Heart left ventricle (tissue), 16 donors: Measurements from ENCODE around the gene GRK5. TPM values are rescaled to one million over a fixed set of nuclear protein-coding genes. Genes with fewer than 3 reads are reported as not detected.

ENCODE experiments used
- ATAC-seq, 4 donors: fragments of 200-7000 bp; cut with Tn5 transposase; one replicate each; pipeline ENCODE4 v1.9.1; 2020 to 2022; ENCODE audit warnings: moderate library complexity in 4 of 4, mild to moderate bottlenecking in 3 of 4, moderate number of reproducible peaks in 1 of 4
- DNase-seq, 5 donors: peaks; one replicate each; pipeline ENCODE4 v3.0.0-alpha.2; 2020
- H3K27ac ChIP-seq, 12 donors: fragments of 200-600 bp; sonication (generic) in 4 of 12; one replicate each; pipeline versions ENCODE4 v1.5.0 to v1.8.0; 2016 to 2022; ENCODE audit warnings: mild to moderate bottlenecking in 2 of 12
- H3K27me3 ChIP-seq, 9 donors: fragments of 200-600 bp; sonication (generic) in 2 of 9; one replicate each; pipeline versions ENCODE4 v1.5.1 to v1.8.0; 2016 to 2022; ENCODE audit warnings: mild to moderate bottlenecking in 3 of 9
- H3K36me3 ChIP-seq, 9 donors: fragments of 200-600 bp; sonication (generic) in 2 of 9; one replicate each; pipeline versions ENCODE4 v1.5.0 to v1.8.0; 2018 to 2022; ENCODE audit warnings: mild to moderate bottlenecking in 2 of 9
- H3K4me1 ChIP-seq, 12 donors: fragments of 200-600 bp; sonication (generic) in 4 of 12; one replicate each; pipeline versions ENCODE4 v1.5.0 to v1.8.0; 2016 to 2022; ENCODE audit warnings: mild to moderate bottlenecking in 3 of 12
- H3K4me3 ChIP-seq, 12 donors: fragments of 200-600 bp; sonication (generic) in 4 of 12; one replicate each; pipeline versions ENCODE4 v1.5.0 to v1.8.0; 2017 to 2022; ENCODE audit warnings: mild to moderate bottlenecking in 9 of 12, moderate library complexity in 4 of 12
- H3K9me3 ChIP-seq, 12 donors: fragments of 200-600 bp; sonication (generic) in 4 of 12; one replicate each; pipeline versions ENCODE4 v1.5.0 to v1.8.0; 2016 to 2022; ENCODE audit warnings: mild to moderate bottlenecking in 1 of 12
- POLR2A ChIP-seq, 2 donors: fragments of 450-650 bp; IDR thresholded peaks; one replicate each; pipeline ENCODE4 v1.6.1; 2017; ENCODE audit warnings: antibody characterized with exemption in 2 of 2, mild to moderate bottlenecking in 2 of 2, moderate library complexity in 2 of 2
- WGBS, 4 donors: extraction: QIAGEN DNeasy Blood & Tissue Kit in 2 of 4; methylation state at CpG; one replicate each; pipeline versions ENCODE4 v1.1.5 to v1.1.7; 2013 to 2018; 5-methylcytosine and 5-hydroxymethylcytosine counted together
- intact Hi-C, 10 donors: fragments of 100-400 bp; cut with DNase I; formaldehyde crosslinking; loops; one replicate each; pipeline versions ENCODE4 v1.11.1 to v1.14.2; 2022
- polyA plus RNA-seq, 2 donors: library from polyadenylated mRNA; stranded (reverse); fragments of 200-250 nt; gene quantifications; one replicate each; pipeline ENCODE4 v1.2.3, GENCODE V29; 2013
- total RNA-seq, 9 donors: library from RNA; depleted of rRNA in 2 of 9; stranded (reverse); fragments of >200 nt in 2 of 9; fragmentation: NEBNext Ultra II Directional in 3 of 9; extraction: Animal tissue kit (Norgen Biotek cat#: 25700) in 3 of 9; gene quantifications; one replicate each; pipeline versions ENCODE4 v1.1.0 to v1.2.4, GENCODE V29; 2016 to 2023
- TF ChIP-seq, protein P1 (sequence below), 12 donors: fragments of 200-600 bp; sonication (generic) in 4 of 12; IDR thresholded peaks; one replicate each; pipeline versions ENCODE4 v1.5.0 to v1.8.0; 2018 to 2022; ENCODE audit warnings: antibody characterized with exemption in 12 of 12, mild to moderate bottlenecking in 5 of 12
- donor health status: ischemic (EF 13 %, LVEDD 7.1; RV severe dilation, severe dysfunction).
- donor health status: healthy with polysubstance abuse.
- donor health status: DM: no; HTN: yes; CAD: no.
- donor health status: DM: no; HTN: no; CAD: no.
- donor health status: ischemic (EF 25% LVEDD 6.9; RV normal size, moderate dysfunction).
- donor health status: ischemic (EF 25% LVEDD 5.7; RV mildly dilated, moderate dysfunction).
- donor health status: healthy.
- donor health status: DM: yes; HTN: yes; CAD: no.
- donor health status: ischemic (EF 35%, LVEDD 5.7; RV mildly dilated, moderate dysfunction).
- donor health status: nonischemic (EF 11% LVEDD 7.7; RV severe dilation, severe dysfunction).
- donor health status: DM: yes; HTN: yes; CAD: no.
- donor health status: PGD.
- donor health status: ischemic (EF 29% LVEDD 5.4; RV normal size, mild dysfunction).
- donor health status: nonischemic (EF 23%, LVEDD 6.1; RV moderate dilation, normal function).

The GRK5 gene
- total and polyA plus RNA-seq, 11 donors: 13.1 to 58.0 (median 30.2) TPM

GRCh38 chr10:119165171-119166117 lies 41.9 kb upstream of the GRK5 start, which contains the start of gene SFXN4:
SFXN4 (minus strand) TSS chr10:119165714; CDS start chr10:119165647, 67 bp downstream.
- no peaks in the 10 kb centered on the region for H3K27me3 ChIP-seq
- DNase-seq (peak; percentile 87 to 91 (median 88)), ATAC-seq (peak; percentile 83 to 97 (median 94))
- H3K36me3 ChIP-seq: peaks cover 0 to 63% (median 47%) of the 10 kb centered on the region in 9 donors
- WGBS, 4 donors: 0 to 1% (median 1%) methylated on average over 30 to 90 of the region's 90 CpGs
- peaks cover 0 to 28% (median 15%) of the 10 kb centered on the region in 12 donors for H3K4me1 ChIP-seq
- intact Hi-C loops: loop anchor here in 2 of 10 donors (1.0 to 10.0 kb wide), 2 partner anchors 85 to 729 kb away; partner anchors contain the start of genes EIF3A (in 1 of the 2) and SEC23IP (in 1 of the 2)
- H3K4me3 ChIP-seq: peak within 1 kb of the TSS; percentile 61 to 92 (median 77)
- TF ChIP-seq POLR2A (IDR thresholded peaks at IDR 0.05): peak in 1 of 2 donors; percentile 67
- TF ChIP-seq, protein P1, sequence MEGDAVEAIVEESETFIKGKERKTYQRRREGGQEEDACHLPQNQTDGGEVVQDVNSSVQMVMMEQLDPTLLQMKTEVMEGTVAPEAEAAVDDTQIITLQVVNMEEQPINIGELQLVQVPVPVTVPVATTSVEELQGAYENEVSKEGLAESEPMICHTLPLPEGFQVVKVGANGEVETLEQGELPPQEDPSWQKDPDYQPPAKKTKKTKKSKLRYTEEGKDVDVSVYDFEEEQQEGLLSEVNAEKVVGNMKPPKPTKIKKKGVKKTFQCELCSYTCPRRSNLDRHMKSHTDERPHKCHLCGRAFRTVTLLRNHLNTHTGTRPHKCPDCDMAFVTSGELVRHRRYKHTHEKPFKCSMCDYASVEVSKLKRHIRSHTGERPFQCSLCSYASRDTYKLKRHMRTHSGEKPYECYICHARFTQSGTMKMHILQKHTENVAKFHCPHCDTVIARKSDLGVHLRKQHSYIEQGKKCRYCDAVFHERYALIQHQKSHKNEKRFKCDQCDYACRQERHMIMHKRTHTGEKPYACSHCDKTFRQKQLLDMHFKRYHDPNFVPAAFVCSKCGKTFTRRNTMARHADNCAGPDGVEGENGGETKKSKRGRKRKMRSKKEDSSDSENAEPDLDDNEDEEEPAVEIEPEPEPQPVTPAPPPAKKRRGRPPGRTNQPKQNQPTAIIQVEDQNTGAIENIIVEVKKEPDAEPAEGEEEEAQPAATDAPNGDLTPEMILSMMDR (IDR thresholded peaks at IDR 0.05): peak in 5 of 12 donors; percentile 11 to 37 (median 17)
- peak within 1 kb of the TSS; percentile 78 to 98 (median 94) for H3K27ac ChIP-seq
- no peaks in the 10 kb centered on the region for H3K9me3 ChIP-seq

DNA sequence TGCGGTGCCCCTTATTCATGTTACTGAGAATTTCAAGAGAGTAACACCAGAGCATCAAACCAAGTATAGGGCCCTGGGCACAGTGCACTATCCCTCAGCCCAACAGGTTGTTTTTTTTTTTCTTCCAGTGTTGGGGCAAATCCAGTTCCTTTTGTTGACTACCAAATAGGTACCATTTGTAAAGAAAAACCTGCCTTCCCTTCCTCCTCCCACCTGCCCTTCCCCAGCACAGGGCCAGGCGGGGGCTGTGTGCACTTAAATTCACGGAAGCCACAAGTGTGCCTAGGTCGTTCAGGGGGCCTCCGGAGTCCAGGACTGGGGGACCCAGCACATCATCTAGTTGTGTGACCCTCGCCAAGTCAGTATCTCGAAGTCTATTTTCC lies 41.3 kb upstream of the GRK5 start:
- H3K36me3 ChIP-seq: peaks cover 0 to 63% (median 47%) of the 10 kb centered on the region in 9 donors
- DNase-seq (no peak), ATAC-seq (peak in 1 of 4 donors; percentile 4)
- H3K4me1 ChIP-seq: peaks cover 0 to 28% (median 15%) of the 10 kb centered on the region in 12 donors
- H3K9me3 ChIP-seq: no peaks in the 10 kb centered on the region
- peak overlapping the region; percentile 61 to 92 (median 77) for H3K4me3 ChIP-seq
- H3K27me3 ChIP-seq: no peaks in the 10 kb centered on the region
- WGBS, 4 donors: 68 to 72% (median 71%) methylated on average over 7 of the region's 7 CpGs
- TF ChIP-seq, protein P1 (IDR thresholded peaks at IDR 0.05): no peak
- no peak for TF ChIP-seq POLR2A (IDR thresholded peaks at IDR 0.05)
- intact Hi-C loops: loop anchor here in 1 of 10 donors (10.0 kb wide), 1 partner anchor 729 kb away; the partner anchor contains the start of gene SEC23IP
- peak overlapping the region; percentile 78 to 98 (median 94) for H3K27ac ChIP-seq

DNA sequence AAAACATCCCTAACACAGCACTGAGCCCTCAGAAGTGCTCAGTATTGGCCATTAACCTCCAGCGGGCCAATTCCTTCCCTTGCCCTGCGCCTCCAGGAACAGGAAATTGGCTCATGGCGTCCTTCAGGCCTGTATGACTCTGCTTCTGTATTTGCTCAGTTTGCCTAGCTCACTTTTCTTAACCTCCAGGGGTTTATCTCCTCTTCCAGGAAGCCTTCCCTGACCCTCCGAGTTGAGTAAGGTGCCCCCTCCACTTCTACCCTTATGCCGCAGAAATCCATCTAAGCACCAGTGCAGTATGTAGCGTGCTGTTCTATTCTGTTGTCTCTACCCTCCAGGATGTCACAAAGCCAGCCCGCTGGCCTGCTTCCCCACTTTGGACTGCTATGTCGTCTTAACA lies 40.8 kb upstream of the GRK5 start:
- WGBS, 4 donors: 66 to 80% (median 72%) methylated on average over 8 of the region's 8 CpGs
- no peak for DNase-seq
- peak overlapping the region in 2 of 12 donors; percentile 89 to 92 for H3K4me3 ChIP-seq
- no peak for TF ChIP-seq POLR2A (IDR thresholded peaks at IDR 0.05)
- TF ChIP-seq, protein P1 (IDR thresholded peaks at IDR 0.05): no peak
- intact Hi-C loops: loop anchor here in 1 of 10 donors (10.0 kb wide), 1 partner anchor 728 kb away; the partner anchor contains the start of gene SEC23IP
- ATAC-seq: no peak
- H3K9me3 ChIP-seq: no peaks in the 10 kb centered on the region
- H3K27ac ChIP-seq: peak overlapping the region in 7 of 12 donors; percentile 86 to 98 (median 94)
- H3K27me3 ChIP-seq: no peaks in the 10 kb centered on the region
- H3K36me3 ChIP-seq: peaks cover 1 to 66% (median 49%) of the 10 kb centered on the region in 9 donors
- H3K4me1 ChIP-seq: peaks cover 0 to 27% (median 15%) of the 10 kb centered on the region in 12 donors
